ENCODE results near the gene RXFP2. TPM values are rescaled to one million over a fixed set of nuclear protein-coding genes. Genes with fewer than 3 reads are reported as not detected.

RXFP2 gene
- total and polyA plus RNA-seq, 10 of the 15 experiments (the other 5 are each of a cell fraction or from before 2014, with no cell fraction given) = 0.01 to 0.05 TPM; not detected in 8

GRCh38 chr13:31848621-31849020 lies 109.3 kb downstream of the RXFP2 start:
- ChIA-PET RAD21 (ENCODE audit: unreplicated experiment) (no interaction called here), CTCF (no interaction called here), POLR2A (no interaction called here), SMC1A (ENCODE audit: uncharacterized antibody, unreplicated experiment) (interaction anchor here (1.0 kb wide), 1 partner anchor 14 kb away, joined by 4 read pairs; no protein-coding TSS in a partner anchor)
- H3K27ac ChIP-seq (ENCODE audit: control insufficient read depth, insufficient read depth) = no peak overlapping the region
- in situ Hi-C loops (cut with MboI) = no loop called here
- no TSS peak for BruUV-seq (replicated peaks)
- no peaks in the 10 kb centered on the region for H3K9me3 ChIP-seq (replicated peaks; ENCODE audit: control insufficient read depth, insufficient read depth, low read length)
- H3K4me2 ChIP-seq (ENCODE audit: control insufficient read depth, insufficient read depth) = no peak overlapping the region
- H3K9ac ChIP-seq (ENCODE audit: control insufficient read depth, insufficient read depth, low read length) = no peak overlapping the region
- no peak for FAIRE-seq
- peaks cover 0 to 9% of the 10 kb centered on the region in 2 experiments; a peak in 3 of 4 replicates for H3K27me3 ChIP-seq (replicated peaks in 1 of 2; ENCODE audit: control insufficient read depth in 2 of 2, insufficient read depth in 2 of 2, low read length in 1 of 2)
- no peak for DNase-seq (ENCODE audit: low read depth, low spot score)
- WGBS (ENCODE audit: insufficient coverage, insufficient replicate concordance, low lambda C conversion rate, missing lambda C conversion rate) = 42% methylated on average over 7 of the region's 7 CpGs
- no peak overlapping the region for H3K4me3 ChIP-seq
- H3K36me3 ChIP-seq (ENCODE audit: control insufficient read depth in 2 of 2, insufficient read depth in 2 of 2, low read length in 1 of 2) = no peaks in the 10 kb centered on the region
- H3K79me2 ChIP-seq (ENCODE audit: control insufficient read depth, insufficient read depth, low read length) = no peaks in the 10 kb centered on the region
- H4K20me1 ChIP-seq (ENCODE audit: control insufficient read depth, insufficient read depth) = no peaks in the 10 kb centered on the region
- H3K4me1 ChIP-seq (ENCODE audit: control insufficient read depth, insufficient read depth, low read length) = no peaks in the 10 kb centered on the region
- intact Hi-C loops (cut with micrococcal nuclease; ENCODE audit: unreplicated experiment) = no loop called here
- no peak overlapping the region for H2AFZ ChIP-seq (ENCODE audit: control insufficient read depth, low read depth, low read length)
- TF ChIP-seq IRF3 (IDR thresholded peaks at IDR 0.05) = no peak
- no peak for TF ChIP-seq ZNF217 (IDR thresholded peaks at IDR 0.05)
- no peak for TF ChIP-seq SPI1 (IDR thresholded peaks at IDR 0.05; ENCODE audit: borderline replicate concordance, insufficient read depth, low read depth, low read length)
- no peak for ATAC-seq

GRCh38 chr13:31849206-31849605 lies 109.9 kb downstream of the RXFP2 start:
- intact Hi-C loops (cut with micrococcal nuclease; ENCODE audit: unreplicated experiment) (no loop called here), in situ Hi-C loops (cut with MboI) (no loop called here)
- Histone ChIP-seq H3K79me2 (ENCODE audit: control insufficient read depth, insufficient read depth, low read length) (no peaks in the 10 kb centered on the region), H3K9me3 (replicated peaks; ENCODE audit: control insufficient read depth, insufficient read depth, low read length) (no peaks in the 10 kb centered on the region), H3K4me3 (no peak overlapping the region), H3K4me2 (ENCODE audit: control insufficient read depth, insufficient read depth) (no peak overlapping the region), H3K27me3 (replicated peaks in 1 of 2; ENCODE audit: control insufficient read depth in 2 of 2, insufficient read depth in 2 of 2, low read length in 1 of 2) (peaks cover 0 to 9% of the 10 kb centered on the region in 2 experiments; a peak in 3 of 4 replicates), H3K4me1 (ENCODE audit: control insufficient read depth, insufficient read depth, low read length) (no peaks in the 10 kb centered on the region), H3K36me3 (ENCODE audit: control insufficient read depth in 2 of 2, insufficient read depth in 2 of 2, low read length in 1 of 2) (no peaks in the 10 kb centered on the region), H3K27ac (ENCODE audit: control insufficient read depth, insufficient read depth) (no peak overlapping the region), H4K20me1 (ENCODE audit: control insufficient read depth, insufficient read depth) (no peaks in the 10 kb centered on the region), H2AFZ (ENCODE audit: control insufficient read depth, low read depth, low read length) (no peak overlapping the region), H3K9ac (ENCODE audit: control insufficient read depth, insufficient read depth, low read length) (no peak overlapping the region)
- SMC1A ChIA-PET (ENCODE audit: uncharacterized antibody, unreplicated experiment) = interaction anchor here (0.6 to 1.0 kb wide), 2 partner anchors 13 to 438 kb away, joined by 4 read pairs; no protein-coding TSS in a partner anchor
- RAD21 ChIA-PET (ENCODE audit: unreplicated experiment) = no interaction called here
- TF ChIP-seq MYB (IDR thresholded peaks at IDR 0.05; ENCODE audit: borderline replicate concordance, low read depth, low read length) (no peak), TCF7 (IDR thresholded peaks at IDR 0.05; ENCODE audit: borderline replicate concordance) (no peak), IKZF1 (conservative IDR thresholded peaks at IDR 0.05) (no peak), USF2 (IDR thresholded peaks at IDR 0.05; ENCODE audit: borderline replicate concordance, low read depth, low read length) (no peak), RCOR1 (conservative IDR thresholded peaks at IDR 0.05; ENCODE audit: low read depth, low read length) (no peak), ZNF384 (IDR thresholded peaks at IDR 0.05; ENCODE audit: borderline replicate concordance, low read depth, low read length) (no peak), RUNX3 (IDR thresholded peaks at IDR 0.05; ENCODE audit: low read length) (no peak), NBN (IDR thresholded peaks at IDR 0.05) (no peak)
- FAIRE-seq (no peak), ATAC-seq (no peak), DNase-seq (ENCODE audit: low read depth, low spot score) (no peak)
- 2% methylated on average over 4 of the region's 4 CpGs for whole genome bisulfite sequencing (ENCODE audit: insufficient coverage, insufficient replicate concordance, low lambda C conversion rate, missing lambda C conversion rate)
- CTCF ChIA-PET = no interaction called here
- POLR2A ChIA-PET = no interaction called here
- BruUV-seq (replicated peaks) = no TSS peak
